Measurements from ENCODE around the gene MCM6. TPM values are rescaled to one million over a fixed set of nuclear protein-coding genes. Genes with fewer than 3 reads are reported as not detected.
"Not testable (repeated sequence)": the region's sequence is repeated elsewhere in the genome, so short reads cannot be mapped to it uniquely, and the experiment has no call there.

The MCM6 gene
- total RNA-seq, result 1 to 10 TPM; 7.7 to 9.2 TPM
- long read RNA-seq, transcript MCM6-201 (17 exons, 3,736 nt), result major isoform, 5 of 17 reads
- long read RNA-seq, partial matches to known transcripts, result 9 of 17 reads
- long read RNA-seq, other reads (novel, unspliced or antisense), result 3 of 17 reads

- ATAC-seq (peak; percentile 99 to 100), DNase-seq (peak; percentile 98)
- intact Hi-C loops (cut with DNase I), result no loop called here
Measured at GRCh38 chr2:135876066-135876711, at the start of gene MCM6. Gene MCM6, minus strand, starts transcription at chr2:135876443. Its CDS starts 78 bp downstream, at chr2:135876365.

GRCh38 chr2:135925571-135925970, 49.3 kb upstream of the MCM6 start:
- no peak for ATAC-seq
- DNase-seq, result no peak
- intact Hi-C loops (cut with DNase I), result no loop called here

- intact Hi-C loops (cut with DNase I), result loop anchor here in 1 of 2 donors (2.0 to 10.0 kb wide), 2 partner anchors 209 to 461 kb away; no protein-coding TSS in a partner anchor
- DNase-seq, result no peak
- ATAC-seq, result no peak
Measured at GRCh38 chr2:135916207-135916606, 40.0 kb upstream of the MCM6 start.

DNA sequence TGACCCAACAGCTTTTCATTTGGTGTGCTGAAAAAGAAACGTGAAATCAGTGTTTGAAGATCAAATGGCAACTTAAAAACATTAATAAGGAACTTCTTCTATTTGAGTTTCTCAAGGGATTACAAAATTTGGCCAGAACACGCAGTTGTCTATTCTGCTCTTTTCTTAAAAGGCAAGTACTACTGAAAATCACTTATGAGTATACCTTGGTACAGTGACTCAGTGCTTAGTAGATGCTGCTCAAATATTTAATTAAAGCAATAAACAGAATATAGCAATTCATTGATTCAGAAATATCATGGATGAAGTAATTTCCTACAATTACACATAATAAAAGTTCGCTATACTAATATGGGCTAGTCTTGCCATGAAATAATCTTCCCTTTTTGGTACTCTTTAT, 38.2 kb upstream of the MCM6 start:
- intact Hi-C loops (cut with DNase I), result loop anchor here (1.0 to 10.0 kb wide), 3 partner anchors 210 to 470 kb away; no protein-coding TSS in a partner anchor
- DNase-seq (no peak), ATAC-seq (no peak)

- no peak for ATAC-seq
- no peak for DNase-seq
- intact Hi-C loops (cut with DNase I), result loop anchor here (1.0 to 10.0 kb wide), 3 partner anchors 211 to 470 kb away; no protein-coding TSS in a partner anchor
Measured at GRCh38 chr2:135913727-135914365, 37.6 kb upstream of the MCM6 start.

DNA sequence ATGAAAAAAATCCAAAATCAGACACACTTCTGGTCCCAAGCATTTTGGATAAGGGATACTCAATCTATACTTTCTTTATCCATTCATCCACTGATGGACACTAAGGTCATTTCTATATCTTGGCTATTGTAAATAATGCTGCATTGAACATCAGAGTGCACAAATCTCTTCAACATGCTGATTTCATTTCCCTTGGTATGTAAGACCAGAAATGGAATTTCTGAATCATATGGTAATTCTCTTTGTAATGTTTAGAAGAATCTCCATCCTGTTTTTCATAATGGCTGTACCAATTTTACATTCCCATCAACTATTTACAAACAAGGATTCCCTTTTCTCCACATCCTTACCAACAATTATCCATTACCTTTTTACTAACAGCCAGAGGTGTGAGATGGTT, 33.7 kb upstream of the MCM6 start:
- ATAC-seq (no peak), DNase-seq (no peak)
- intact Hi-C loops (cut with DNase I), result loop anchor here (5.0 to 10.0 kb wide), 2 partner anchors 215 to 467 kb away; no protein-coding TSS in a partner anchor

GRCh38 chr2:135905679-135906078, 29.4 kb upstream of the MCM6 start:
- intact Hi-C loops (cut with DNase I), result no loop called here
- DNase-seq (no peak), ATAC-seq (no peak)

DNA sequence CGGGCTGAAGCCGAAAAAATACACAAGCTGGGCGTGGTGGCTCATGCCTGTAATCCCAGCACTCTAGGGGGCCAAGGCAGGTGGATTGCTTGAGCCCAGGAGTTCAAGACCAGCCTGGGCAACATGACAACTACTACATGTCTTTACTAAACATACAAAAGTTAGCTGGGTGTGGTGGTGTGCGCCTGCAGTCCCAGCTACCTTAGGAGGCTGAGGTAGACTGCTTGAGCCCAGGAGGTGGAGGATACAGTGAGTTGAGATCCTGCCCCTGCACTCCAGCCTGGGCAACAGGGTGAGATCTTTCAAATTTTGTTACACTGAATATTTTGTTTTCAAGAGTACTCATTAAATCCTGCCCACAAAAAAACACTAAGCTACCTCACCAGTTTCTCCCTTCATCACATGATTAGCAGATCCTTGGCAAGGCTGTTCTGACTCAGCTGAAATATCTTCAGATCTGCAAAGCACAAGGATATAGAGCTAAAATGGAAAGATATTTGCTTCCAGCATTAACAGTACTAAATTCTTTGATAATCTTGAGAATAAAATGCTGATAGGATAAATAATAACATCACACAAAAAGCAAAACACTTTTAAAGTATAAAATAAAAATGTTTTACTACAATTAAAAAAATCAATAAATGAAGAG, 28.2 kb upstream of the MCM6 start:
- intact Hi-C loops (cut with DNase I), result no loop called here
- peak in 1 of 2 donors; percentile 89 for ATAC-seq
- no peak for DNase-seq

- intact Hi-C loops (cut with DNase I), result no loop called here
- ATAC-seq, result peak in 1 of 2 donors; percentile 20
Measured at GRCh38 chr2:135903650-135904049, 27.4 kb upstream of the MCM6 start.

GRCh38 chr2:135899567-135899966, 23.3 kb upstream of the MCM6 start:
- intact Hi-C loops (cut with DNase I), result no loop called here
- no peak for DNase-seq
- no peak for ATAC-seq

More at GRCh38 chr2:135903650-135904049, 27.4 kb upstream of the MCM6 start:
- no peak for DNase-seq

DNA sequence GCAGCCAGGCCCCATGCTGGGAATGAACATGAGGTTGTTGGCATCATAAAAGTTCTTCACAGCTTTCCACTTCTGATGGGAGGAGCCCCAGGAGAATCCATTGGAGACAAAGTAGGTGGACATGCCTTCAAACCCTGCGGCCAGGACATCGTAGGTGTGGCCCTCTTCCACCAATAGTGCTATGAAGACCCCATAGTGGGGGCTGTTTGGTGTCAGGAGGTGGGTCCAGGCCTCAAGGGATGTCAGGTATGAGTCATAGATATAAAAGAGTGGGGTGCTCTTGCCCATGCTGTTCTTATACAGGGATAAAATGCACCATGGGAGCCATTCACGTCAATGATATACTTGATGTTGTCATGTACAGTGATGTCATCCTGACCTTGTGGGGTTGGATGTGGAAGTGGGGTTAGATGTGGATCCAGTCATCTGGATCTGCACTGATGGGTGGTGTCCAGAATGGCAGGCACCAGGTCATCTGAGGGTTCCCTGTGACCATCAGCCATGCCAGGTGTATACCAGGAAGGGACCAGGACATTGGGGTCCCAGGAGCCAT, 22.1 kb upstream of the MCM6 start:
- intact Hi-C loops (cut with DNase I), result no loop called here
- no peak for DNase-seq
- ATAC-seq, result no peak

GRCh38 chr2:135894930-135895329, 18.7 kb upstream of the MCM6 start:
- DNase-seq (no peak), ATAC-seq (no peak)
- intact Hi-C loops (cut with DNase I), result no loop called here

DNA sequence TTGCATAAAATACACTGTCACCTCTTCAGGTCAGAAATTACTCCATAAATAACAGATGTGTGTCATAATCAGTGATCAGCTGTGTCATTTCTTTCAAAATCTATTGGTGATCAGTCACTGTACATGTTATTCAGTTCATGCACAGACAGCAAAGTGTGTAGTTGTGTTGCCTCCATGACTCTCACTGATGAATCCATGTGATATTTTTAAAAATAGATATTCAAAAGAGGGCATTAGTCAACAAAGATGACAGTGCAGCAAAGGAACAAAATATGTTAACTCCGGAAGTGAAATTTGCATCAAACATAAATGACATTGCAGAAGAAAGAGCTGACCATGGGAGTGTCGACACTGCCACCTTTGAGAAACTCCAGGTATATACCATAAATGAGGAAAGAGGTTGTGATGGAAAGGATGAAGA, 17.1 kb upstream of the MCM6 start:
- DNase-seq (no peak), ATAC-seq (no peak)
- intact Hi-C loops (cut with DNase I), result no loop called here

DNA sequence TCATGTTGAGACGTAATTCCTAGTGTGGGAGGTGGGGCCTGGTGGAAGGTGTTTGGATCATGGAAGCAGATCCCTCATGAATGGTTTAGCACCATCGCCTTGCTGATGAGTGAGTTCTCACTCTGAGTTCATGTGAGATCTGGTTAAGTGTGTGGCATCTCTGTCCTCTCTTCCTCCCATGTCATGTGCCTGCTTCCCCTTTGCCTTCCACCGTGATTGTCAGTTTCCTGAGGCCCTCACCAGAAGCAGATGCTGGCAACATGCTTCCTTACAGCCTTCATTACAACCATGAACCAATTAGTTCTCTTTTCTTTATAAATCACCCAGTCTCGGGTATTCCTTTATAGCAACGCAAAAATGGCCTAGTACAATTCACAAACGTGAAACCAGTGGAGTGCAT, 14.6 kb upstream of the MCM6 start:
- peak in 1 of 2 donors; percentile 18 for ATAC-seq
- DNase-seq, result no peak
- intact Hi-C loops (cut with DNase I), result no loop called here

DNA sequence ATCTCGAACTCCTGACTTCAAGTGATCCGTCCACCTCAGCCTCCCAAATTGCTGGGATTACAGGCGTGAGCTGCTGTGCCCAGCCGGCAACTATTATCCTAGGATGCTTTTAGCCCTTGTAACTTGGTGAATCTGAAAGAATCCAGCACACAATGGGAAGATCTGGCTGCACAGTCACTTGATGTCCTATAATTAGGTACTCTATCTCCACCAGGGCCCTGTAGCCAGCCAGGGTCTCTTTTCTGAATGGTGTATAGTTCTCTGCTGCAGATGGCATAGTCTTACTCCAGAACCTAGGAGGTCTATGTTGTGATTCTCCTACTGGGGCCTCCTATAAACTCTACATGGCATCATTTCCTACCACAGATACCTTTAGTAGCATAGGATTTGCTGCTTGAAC, 13.9 kb upstream of the MCM6 start:
- DNase-seq (no peak), ATAC-seq (peak; percentile 53 to 71)
- intact Hi-C loops (cut with DNase I), result no loop called here

DNA sequence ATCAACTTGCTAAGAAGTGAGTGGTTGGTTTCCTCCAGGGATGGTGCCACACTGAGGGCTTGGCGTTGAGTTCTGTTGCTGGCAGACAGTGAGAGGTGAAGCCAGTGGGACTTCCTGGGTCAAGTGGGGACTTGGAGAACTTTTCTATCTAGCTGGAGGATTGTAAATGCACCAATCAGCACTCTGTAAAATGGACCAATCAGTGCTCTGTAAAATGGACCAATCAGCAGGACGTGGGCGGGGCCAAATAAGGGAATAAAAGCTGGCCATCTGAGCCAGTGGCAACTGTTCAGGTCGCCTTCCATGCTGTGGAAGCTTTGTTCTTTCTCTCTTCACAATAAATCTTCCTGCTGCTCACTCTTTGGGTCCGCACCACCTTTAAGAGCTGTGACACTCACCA, 12.3 kb upstream of the MCM6 start:
- DNase-seq; intact Hi-C loops (cut with DNase I); ATAC-seq: not testable (repeated sequence)

DNA sequence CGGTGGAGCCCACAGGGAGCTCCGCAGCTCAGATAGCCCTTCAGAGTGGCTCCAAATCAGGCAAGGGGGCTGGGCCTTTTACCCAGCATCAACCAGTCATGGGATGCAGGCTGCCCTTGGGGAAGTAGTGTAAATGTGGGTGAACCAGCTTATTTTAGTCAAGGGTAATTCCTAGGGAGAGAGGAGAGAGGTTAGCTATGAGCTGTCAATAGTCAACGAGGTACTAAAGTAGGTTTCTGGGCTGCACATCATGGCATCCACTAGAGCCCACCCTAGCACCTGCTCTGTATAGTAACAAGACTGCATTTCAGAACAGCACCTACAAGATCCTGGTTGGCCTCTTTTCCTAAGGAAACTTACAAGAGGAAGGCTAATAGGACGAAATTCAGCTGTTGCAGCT, 9.5 kb upstream of the MCM6 start:
- ATAC-seq, result no peak
- no peak for DNase-seq
- intact Hi-C loops (cut with DNase I), result no loop called here

DNA sequence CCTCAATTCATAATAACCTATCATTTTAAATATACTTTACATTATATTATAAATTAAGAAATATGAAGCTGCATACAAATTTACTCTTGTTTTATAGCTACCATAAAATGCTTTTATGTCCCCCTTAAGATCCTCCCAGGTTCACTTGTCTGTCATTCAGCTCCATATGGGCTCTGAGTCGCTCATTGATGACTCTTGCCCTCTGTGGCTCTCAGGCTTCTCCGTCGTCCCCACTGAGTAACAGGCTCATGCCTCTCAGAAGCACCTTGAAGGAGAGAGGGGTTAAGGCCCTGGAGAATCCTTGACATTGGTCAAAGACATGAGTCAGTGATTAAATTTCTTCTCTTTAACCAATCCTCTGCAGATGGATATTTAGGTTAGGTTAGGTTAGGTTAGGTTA, 6.2 kb upstream of the MCM6 start:
- DNase-seq (no peak), ATAC-seq (no peak)
- intact Hi-C loops (cut with DNase I), result no loop called here

GRCh38 chr2:135876770-135877169, 527 bp upstream of the MCM6 start:
- intact Hi-C loops (cut with DNase I); ATAC-seq; DNase-seq: not testable (repeated sequence)

Data from left cardiac atrium (tissue), 4 donors.